A549 (cell line): Measurements from ENCODE around the gene DOCK1.

Source experiments
- CHD4 ChIP-seq: fragments of 200-600 bp; sonication (generic); IDR thresholded peaks from 2 replicates; pipeline ENCODE4 v1.6.1; 2016; ENCODE audit warnings: antibody characterized with exemption, mild to moderate bottlenecking, borderline replicate concordance
- CTCF ChIP-seq: fragments of >200 bp; sonication (Bioruptor Twin); formaldehyde crosslinking; IDR thresholded peaks from 3 replicates; pipeline ENCODE4 v1.5.1; 2016
- KDM1A ChIP-seq: fragments of 200-600 bp; sonication (generic); IDR thresholded peaks from 2 replicates; pipeline ENCODE4 v1.6.1; 2016; ENCODE audit warnings: low read depth, mild to moderate bottlenecking
- MYC ChIP-seq: IDR thresholded peaks from 2 replicates; pipeline ENCODE4 v1.6.1; 2012; ENCODE audit warnings: mild to moderate bottlenecking, inconsistent platforms, low read length, improper control_type of control experiment, borderline replicate concordance
- POLR2A ChIP-seq: IDR thresholded peaks from 2 replicates; pipeline ENCODE4 v1.6.1; 2012; ENCODE audit warnings: mild to moderate bottlenecking, low read length
- POLR2AphosphoS2 ChIP-seq: conservative IDR thresholded peaks from 2 replicates; pipeline ENCODE4 v1.6.1; 2012; ENCODE audit warnings: low read length, improper control_type of control experiment, inconsistent platforms
- USF2 ChIP-seq: fragments of 450-650 bp; IDR thresholded peaks from 2 replicates; pipeline ENCODE4 v1.6.1; 2014; ENCODE audit warnings: antibody characterized with exemption
- TF ChIP-seq, protein P1 (sequence below): IDR thresholded peaks from 2 replicates; pipeline ENCODE4 v1.6.1; 2012

GRCh38 chr10:127303105-127303504 lies 397.9 kb downstream of the DOCK1 start:
- no peak for TF ChIP-seq CTCF
- TF ChIP-seq POLR2A: no peak
- TF ChIP-seq KDM1A: no peak
- no peak for TF ChIP-seq POLR2AphosphoS2
- TF ChIP-seq, protein P1, sequence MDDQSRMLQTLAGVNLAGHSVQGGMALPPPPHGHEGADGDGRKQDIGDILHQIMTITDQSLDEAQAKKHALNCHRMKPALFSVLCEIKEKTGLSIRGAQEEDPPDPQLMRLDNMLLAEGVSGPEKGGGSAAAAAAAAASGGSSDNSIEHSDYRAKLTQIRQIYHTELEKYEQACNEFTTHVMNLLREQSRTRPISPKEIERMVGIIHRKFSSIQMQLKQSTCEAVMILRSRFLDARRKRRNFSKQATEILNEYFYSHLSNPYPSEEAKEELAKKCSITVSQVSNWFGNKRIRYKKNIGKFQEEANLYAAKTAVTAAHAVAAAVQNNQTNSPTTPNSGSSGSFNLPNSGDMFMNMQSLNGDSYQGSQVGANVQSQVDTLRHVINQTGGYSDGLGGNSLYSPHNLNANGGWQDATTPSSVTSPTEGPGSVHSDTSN: no peak
- TF ChIP-seq CHD4: no peak
- no peak for TF ChIP-seq MYC
- TF ChIP-seq USF2: no peak
